SK-N-SH (cell line): ENCODE measurements around the gene MYB. TPM values are rescaled to one million over a fixed set of nuclear protein-coding genes. Genes with fewer than 3 reads are reported as not detected.
A peak's percentile ranks its signal among the peaks of the same experiment; 100 is the strongest.

ENCODE experiments used
- CTCF ChIA-PET: fragments of 300-600, 350-600 bp; formaldehyde crosslinking; extraction: SDS; loops from one replicate; lab custom pipeline; 2021; lab: Yijun Ruan, JAX
- POLR2A ChIA-PET: fragments of 350-600 bp; sonication (Branson Sonifier 250); formaldehyde crosslinking; extraction: SDS; loops from one replicate; lab custom pipeline; 2020; ENCODE audit warnings: antibody characterized with exemption, inconsistent platforms; lab: Yijun Ruan, JAX
- DNase-seq: peaks from one replicate; pipeline ENCODE4 v3.0.0; 2012
- H2AFZ ChIP-seq: fragments of 200-600 bp; sonication (generic); 2 replicates; pipeline ENCODE4 v1.8.1; 2016; ENCODE audit warnings: antibody characterized with exemption, mild to moderate bottlenecking, low read depth
- H3F3A ChIP-seq: fragments of 200-600 bp; sonication (generic); replicated peaks from 2 replicates; pipeline ENCODE3; 2016; ENCODE audit warnings: antibody characterized with exemption, mild to moderate bottlenecking; ENCODE audit not compliant: insufficient read depth
- H3K27ac ChIP-seq, 2 experiments: fragments of 200-500 bp in 1 of 2; fragments of 200-600 bp in 1 of 2; sonication (Bioruptor generic) in 1 of 2; sonication (generic), shearing (Covaris generic) in 1 of 2; 2 replicates each; pipeline versions ENCODE4 v1.5.1 to v1.6.1; 2014 to 2016; ENCODE audit warnings: low read depth in 2 of 2, inconsistent platforms in 1 of 2, low read length in 1 of 2, mild to moderate bottlenecking in 1 of 2, mixed read lengths in 1 of 2
- H3K27me3 ChIP-seq: fragments of 200-600 bp; sonication (generic), shearing (Covaris generic); 2 replicates; pipeline ENCODE4 v1.6.1; 2016; ENCODE audit warnings: mixed run types; ENCODE audit not compliant: insufficient read depth
- H3K36me3 ChIP-seq, 2 experiments: fragments of 200-500 bp in 1 of 2; fragments of 200-600 bp in 1 of 2; sonication (Bioruptor generic) in 1 of 2; sonication (generic) in 1 of 2; replicated peaks in 1 of 2; 2 replicates each; pipeline versions ENCODE3 to v1.5.1; 2014 to 2016; ENCODE audit warnings: low read length in 1 of 2, mild to moderate bottlenecking in 1 of 2; ENCODE audit not compliant: insufficient read depth in 2 of 2, control insufficient read depth in 1 of 2
- H3K4me1 ChIP-seq, 2 experiments: fragments of 200-500 bp in 1 of 2; fragments of 200-600 bp in 1 of 2; sonication (Bioruptor generic) in 1 of 2; sonication (generic), shearing (Covaris generic) in 1 of 2; 2 replicates each; pipeline versions ENCODE4 v1.5.1 to v1.6.1; 2014 to 2016; ENCODE audit warnings: low read depth in 1 of 2, low read length in 1 of 2, mixed run types in 1 of 2; ENCODE audit not compliant: insufficient read depth in 2 of 2, control insufficient read depth in 1 of 2
- H3K4me2 ChIP-seq: fragments of 200-600 bp; sonication (generic), shearing (Covaris generic); 2 replicates; pipeline ENCODE4 v1.6.1; 2017; ENCODE audit warnings: mixed run types
- H3K4me3 ChIP-seq, 2 experiments: fragments of 200-500 bp in 1 of 2; fragments of 200-600 bp in 1 of 2; sonication (Bioruptor generic) in 1 of 2; sonication (generic), shearing (Covaris generic) in 1 of 2; 2 replicates each; pipeline versions ENCODE4 v1.5.1 to v1.8.1; 2014 to 2016; ENCODE audit warnings: low read depth in 2 of 2, inconsistent platforms in 1 of 2, low read length in 1 of 2, mild to moderate bottlenecking in 1 of 2, mixed read lengths in 1 of 2, moderate library complexity in 1 of 2
- H3K79me2 ChIP-seq: fragments of 200-600 bp; sonication (generic); 2 replicates; pipeline ENCODE4 v1.8.1; 2017; ENCODE audit warnings: mild to moderate bottlenecking; ENCODE audit not compliant: insufficient read depth
- H3K9ac ChIP-seq: fragments of 200-600 bp; sonication (generic); 2 replicates; pipeline ENCODE4 v1.6.1; 2017; ENCODE audit warnings: mixed run types
- H3K9me2 ChIP-seq: fragments of 200-600 bp; sonication (generic); 2 replicates; pipeline ENCODE4 v1.6.1; 2017; ENCODE audit warnings: mixed run types
- H3K9me3 ChIP-seq: fragments of 200-600 bp; sonication (generic); 2 replicates; pipeline ENCODE4 v1.6.1; 2017; ENCODE audit warnings: mixed run types, mild to moderate bottlenecking, moderate library complexity
- H4K20me1 ChIP-seq: fragments of 200-600 bp; sonication (generic); 2 replicates; pipeline ENCODE4 v1.6.1; 2017; ENCODE audit warnings: mild to moderate bottlenecking, mixed run types; ENCODE audit not compliant: insufficient read depth
- CHD2 ChIP-seq: fragments of 150-350 bp; IDR thresholded peaks from 2 replicates; pipeline ENCODE4 v1.6.1; 2018; ENCODE audit warnings: low read length; ENCODE audit not compliant: partially characterized antibody
- CTCF ChIP-seq: fragments of 200-600 bp; sonication (generic); IDR thresholded peaks from 2 replicates; pipeline ENCODE4 v1.6.1; 2017; ENCODE audit warnings: antibody characterized with exemption, mild to moderate bottlenecking, moderate library complexity
- EP300 ChIP-seq, 2 experiments: IDR thresholded peaks; 2 replicates each; pipeline versions ENCODE4 v1.4.0 to v1.6.1; 2012; ENCODE audit warnings: borderline replicate concordance in 1 of 2, low read depth in 1 of 2, low read length in 1 of 2
- FOXJ3 ChIP-seq: sonication (generic); formaldehyde crosslinking; IDR thresholded peaks from 2 replicates; pipeline ENCODE4 v1.5.1; 2020; ENCODE audit warnings: mild to moderate bottlenecking, missing genetic modification reagents
- GABPA ChIP-seq: IDR thresholded peaks from 2 replicates; pipeline ENCODE4 v1.4.0; 2012; ENCODE audit warnings: low read depth, mild to moderate bottlenecking
- JUND ChIP-seq: IDR thresholded peaks from 2 replicates; pipeline ENCODE4 v1.4.0; 2012
- NFIC ChIP-seq: IDR thresholded peaks from 2 replicates; pipeline ENCODE4 v1.4.0; 2012; ENCODE audit warnings: borderline replicate concordance
- PBX3 ChIP-seq: IDR thresholded peaks from 2 replicates; pipeline ENCODE4; 2012
- POLR2AphosphoS5 ChIP-seq: IDR thresholded peaks from 2 replicates; pipeline ENCODE4 v1.6.1; 2012; ENCODE audit warnings: low read depth, low read length
- RCOR1 ChIP-seq: fragments of 150-350 bp; IDR thresholded peaks from 2 replicates; pipeline ENCODE4 v1.6.1; 2017; ENCODE audit warnings: antibody characterized with exemption, low read length
- REST ChIP-seq: IDR thresholded peaks from 2 replicates; pipeline ENCODE4 v1.6.1; 2012; ENCODE audit warnings: mild to moderate bottlenecking, low read depth, low read length, moderate library complexity
- RFX5 ChIP-seq: IDR thresholded peaks from 2 replicates; pipeline ENCODE4 v1.6.1; 2012; ENCODE audit warnings: mild to moderate bottlenecking, improper control_type of control experiment, low read length
- TCF12 ChIP-seq: IDR thresholded peaks from 2 replicates; pipeline ENCODE4 v1.4.0; 2012
- USF2 ChIP-seq: fragments of 150-350 bp; IDR thresholded peaks from 2 replicates; pipeline ENCODE4 v1.6.1; 2017; ENCODE audit warnings: antibody characterized with exemption, low read length, low read depth, borderline replicate concordance
- WGBS: methylation state at CpG from one replicate; pipeline ENCODE4 v1.1.6; 2017; ENCODE audit warnings: low lambda C conversion rate; 5-methylcytosine and 5-hydroxymethylcytosine counted together
- polyA plus RNA-seq, 3 experiments: library from polyadenylated mRNA; depleted of rRNA; stranded (reverse); fragments of >200 nt; gene quantifications; 2 replicates each; pipeline ENCODE4 v1.2.3, GENCODE V29; 2012

MYB gene
- polyA plus RNA-seq, 1 of the 3 experiments (the other 2 are of a cell fraction) = 0.85 TPM

GRCh38 chr6:135228486-135228885, 47.4 kb downstream of the MYB start:
- H3F3A ChIP-seq = peaks cover 12% of the 10 kb centered on the region
- no peaks in the 10 kb centered on the region for H3K9me2 ChIP-seq
- H3K9me3 ChIP-seq = no peaks in the 10 kb centered on the region
- no peak overlapping the region for H3K4me2 ChIP-seq
- H3K27me3 ChIP-seq = no peaks in the 10 kb centered on the region
- no peaks in the 10 kb centered on the region for H3K79me2 ChIP-seq
- CTCF ChIA-PET = no interaction called here
- no peak for DNase-seq
- TF ChIP-seq PBX3 = no peak
- TF ChIP-seq, all 33 proteins: peak for 0
- H3K27ac ChIP-seq = no peak overlapping the region
- no peaks in the 10 kb centered on the region; a peak in 1 of 4 replicates for H3K4me1 ChIP-seq
- H3K9ac ChIP-seq = no peak overlapping the region
- H3K4me3 ChIP-seq = no peak overlapping the region
- H3K36me3 ChIP-seq = no peaks in the 10 kb centered on the region
- no peaks in the 10 kb centered on the region for H4K20me1 ChIP-seq
- no peak overlapping the region for H2AFZ ChIP-seq
- 82% methylated on average over 6 of the region's 6 CpGs for WGBS
- POLR2A ChIA-PET = no interaction called here

GRCh38 chr6:135229996-135230395, 48.9 kb downstream of the MYB start:
- no peak overlapping the region for H3K4me2 ChIP-seq
- no peak overlapping the region for H2AFZ ChIP-seq
- no peaks in the 10 kb centered on the region for H3K27me3 ChIP-seq
- H3K4me3 ChIP-seq = no peak overlapping the region
- no peaks in the 10 kb centered on the region for H4K20me1 ChIP-seq
- H3F3A ChIP-seq = peaks cover 12% of the 10 kb centered on the region
- no peaks in the 10 kb centered on the region for H3K79me2 ChIP-seq
- H3K9me3 ChIP-seq = no peaks in the 10 kb centered on the region
- H3K9ac ChIP-seq = no peak overlapping the region
- H3K4me1 ChIP-seq = peaks cover 0 to 3% of the 10 kb centered on the region in 2 experiments; a peak in 1 of 4 replicates
- no peak for DNase-seq
- POLR2A ChIA-PET = no interaction called here
- 78% methylated on average over 2 of the region's 2 CpGs for WGBS
- no peaks in the 10 kb centered on the region for H3K36me3 ChIP-seq
- H3K9me2 ChIP-seq = no peaks in the 10 kb centered on the region
- no peak overlapping the region for H3K27ac ChIP-seq
- CTCF ChIA-PET = no interaction called here
- no peak for TF ChIP-seq CTCF
- TF ChIP-seq, all 33 proteins: peak for 0

GRCh38 chr6:135230711-135231468, 49.8 kb downstream of the MYB start:
- Histone ChIP-seq H2AFZ (peak overlapping the region; percentile 72; the same call in 1 of the 2 replicates), H3F3A (peaks cover 12% of the 10 kb centered on the region), H3K79me2 (no peaks in the 10 kb centered on the region), H4K20me1 (no peaks in the 10 kb centered on the region), H3K27me3 (no peaks in the 10 kb centered on the region), H3K4me3 (no peak overlapping the region), H3K27ac (peak overlapping the region in 1 of 2 experiments; percentile 69; a peak in 2 of 4 replicates), H3K4me2 (0 out of 2 replicates have a peak overlapping the region, but pooled peaks have one; percentile 11), H3K9ac (no peak overlapping the region), H3K9me3 (no peaks in the 10 kb centered on the region), H3K36me3 (no peaks in the 10 kb centered on the region), H3K9me2 (no peaks in the 10 kb centered on the region), H3K4me1 (peaks cover 0 to 3% of the 10 kb centered on the region in 2 experiments; a peak in 1 of 4 replicates)
- POLR2A ChIA-PET = no interaction called here
- no peak for TF ChIP-seq CHD2
- TF ChIP-seq GABPA = no peak
- no peak for TF ChIP-seq TCF12
- no peak for TF ChIP-seq EP300 (IDR thresholded peaks at IDR 0.05; ENCODE audit: borderline replicate concordance in 1 of 2, low read depth in 1 of 2, low read length in 1 of 2)
- TF ChIP-seq USF2 = no peak
- TF ChIP-seq NFIC = no peak
- TF ChIP-seq POLR2AphosphoS5 = no peak
- no peak for TF ChIP-seq RFX5
- no peak for TF ChIP-seq JUND
- no peak for TF ChIP-seq RCOR1
- TF ChIP-seq FOXJ3 (CRISPR knock-in tag) = no peak
- TF ChIP-seq REST = no peak
- CTCF ChIA-PET = no interaction called here
- no peak for DNase-seq
- WGBS = 90% methylated on average over 3 of the region's 3 CpGs
